Measurements from ENCODE around the gene DAP3.

- TF ChIP-seq POLR2A (IDR thresholded peaks at IDR 0.05; ENCODE audit: extremely low read depth, insufficient read length), result no peak
- TF ChIP-seq CTCF (IDR thresholded peaks at IDR 0.05; ENCODE audit: low read depth, low read length), result no peak
- TF ChIP-seq MAX (IDR thresholded peaks at IDR 0.05; ENCODE audit: low read depth, low read length), result no peak
- no peak for TF ChIP-seq MYC (IDR thresholded peaks at IDR 0.05; ENCODE audit: low read depth, low read length)
Measured at GRCh38 chr1:155761736-155762405, 73.0 kb downstream of the DAP3 start.

Data from NB4 (cell line).